SW 1271 (cell line): ENCODE results near the gene RAE1.

ENCODE experiments used
- DNase-seq, 2 experiments: peaks; one replicate each; lab custom pipeline; 2025; lab: John Stamatoyannopoulos, UW

The RAE1 gene, protein sequence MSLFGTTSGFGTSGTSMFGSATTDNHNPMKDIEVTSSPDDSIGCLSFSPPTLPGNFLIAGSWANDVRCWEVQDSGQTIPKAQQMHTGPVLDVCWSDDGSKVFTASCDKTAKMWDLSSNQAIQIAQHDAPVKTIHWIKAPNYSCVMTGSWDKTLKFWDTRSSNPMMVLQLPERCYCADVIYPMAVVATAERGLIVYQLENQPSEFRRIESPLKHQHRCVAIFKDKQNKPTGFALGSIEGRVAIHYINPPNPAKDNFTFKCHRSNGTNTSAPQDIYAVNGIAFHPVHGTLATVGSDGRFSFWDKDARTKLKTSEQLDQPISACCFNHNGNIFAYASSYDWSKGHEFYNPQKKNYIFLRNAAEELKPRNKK

DNA sequence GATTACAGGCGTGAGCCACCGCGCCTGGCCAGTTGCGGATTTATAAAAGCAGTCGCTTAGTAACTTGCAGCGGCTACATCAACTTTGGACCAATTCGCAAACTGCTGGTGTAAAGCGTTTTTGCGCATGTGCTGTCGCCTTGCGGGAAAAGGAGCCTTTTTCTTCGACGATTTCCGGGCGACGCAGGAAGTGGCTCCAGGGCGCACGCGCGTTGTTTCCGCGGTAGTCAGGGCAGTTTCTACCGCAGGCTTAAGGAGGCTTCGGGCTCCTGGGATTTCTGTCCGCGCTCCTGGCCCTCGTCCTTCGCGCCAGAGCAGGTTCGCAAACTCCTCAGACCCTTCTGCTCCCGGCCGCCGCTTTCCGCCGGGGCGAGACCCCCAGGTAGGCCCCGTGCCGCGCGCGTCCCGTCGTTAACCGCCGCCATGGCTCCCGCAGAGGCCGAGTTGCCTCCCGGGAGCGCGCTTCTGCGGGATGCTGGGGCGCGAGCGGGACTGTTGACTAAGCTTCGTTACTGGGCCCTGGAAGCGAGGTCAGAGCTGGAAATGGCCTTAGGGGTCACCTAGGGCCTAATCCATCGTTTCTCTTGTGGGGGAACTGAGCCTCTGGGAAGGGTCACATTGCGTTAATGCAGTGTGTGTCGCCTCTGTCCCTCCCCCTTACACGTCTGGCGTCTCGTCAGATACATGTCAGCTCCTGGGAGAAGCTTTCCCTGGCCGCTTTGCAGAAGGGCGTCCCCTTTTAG lies at the start of gene RAE1:
Gene RAE1 (plus strand): TSS at position 214 of the 742 bp plus-strand sequence. CDS start 2,784 bp downstream, outside the sequence.
- peak; percentile 84 to 92 for DNase-seq

DNA sequence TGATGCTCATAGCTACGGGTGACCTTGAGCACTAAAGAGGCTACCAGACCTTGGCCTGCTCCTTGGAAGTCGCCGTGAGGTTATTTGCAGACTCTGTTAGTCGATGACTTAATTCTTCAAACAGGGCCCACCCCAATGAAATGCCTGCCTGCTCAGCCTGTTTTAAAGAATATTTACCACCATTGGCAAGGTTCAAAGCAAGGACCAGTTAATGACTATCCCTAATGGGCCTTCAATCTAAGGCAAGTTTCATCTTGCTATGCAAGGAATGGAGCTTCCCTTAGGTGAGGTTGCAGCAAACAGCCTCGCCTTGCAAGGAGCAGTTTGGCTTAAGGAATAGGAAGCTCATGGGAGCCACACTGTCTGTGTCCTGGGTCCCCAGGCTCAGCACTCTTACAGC lies 44.3 kb upstream of the RAE1 start:
- DNase-seq: no peak

DNA sequence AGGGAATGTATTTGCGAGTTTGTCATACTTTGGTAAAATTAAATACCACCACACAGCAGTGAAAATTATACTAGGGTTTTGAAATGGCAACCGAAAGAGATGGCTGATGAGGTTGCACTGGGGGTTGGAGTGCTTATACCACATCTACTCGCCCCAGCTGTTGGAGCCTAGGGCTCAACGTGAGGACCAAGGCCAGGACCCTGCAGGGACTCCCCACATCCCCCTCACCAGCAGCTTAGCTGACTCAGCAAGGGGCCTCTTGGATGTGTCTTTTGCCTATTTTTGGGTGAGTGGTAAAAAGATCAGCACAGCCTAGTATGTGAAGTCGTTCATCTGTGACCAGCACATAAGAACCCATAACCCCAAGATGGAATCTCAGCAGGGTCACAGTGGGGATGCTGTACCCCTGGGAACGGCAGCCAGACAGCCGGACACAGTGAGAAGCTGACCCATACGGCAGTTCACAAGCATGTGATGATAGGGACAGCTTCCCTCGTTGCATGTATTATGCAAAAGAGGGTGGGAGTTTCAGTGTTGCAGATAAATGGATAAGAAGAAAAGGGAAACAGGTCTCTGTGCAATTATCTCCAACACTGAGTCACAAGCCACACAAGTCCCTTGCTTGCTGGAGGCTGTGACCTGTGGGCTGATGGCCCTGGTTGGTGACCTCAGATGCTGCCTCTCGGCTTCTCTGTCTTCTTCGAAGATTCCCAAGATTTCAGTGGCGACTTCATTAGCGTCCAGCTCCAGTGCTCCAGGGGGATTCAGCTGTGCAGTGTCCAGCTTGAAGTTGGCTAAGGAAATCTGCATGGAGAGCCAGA lies 42.4 kb upstream of the RAE1 start:
- no peak for DNase-seq

DNA sequence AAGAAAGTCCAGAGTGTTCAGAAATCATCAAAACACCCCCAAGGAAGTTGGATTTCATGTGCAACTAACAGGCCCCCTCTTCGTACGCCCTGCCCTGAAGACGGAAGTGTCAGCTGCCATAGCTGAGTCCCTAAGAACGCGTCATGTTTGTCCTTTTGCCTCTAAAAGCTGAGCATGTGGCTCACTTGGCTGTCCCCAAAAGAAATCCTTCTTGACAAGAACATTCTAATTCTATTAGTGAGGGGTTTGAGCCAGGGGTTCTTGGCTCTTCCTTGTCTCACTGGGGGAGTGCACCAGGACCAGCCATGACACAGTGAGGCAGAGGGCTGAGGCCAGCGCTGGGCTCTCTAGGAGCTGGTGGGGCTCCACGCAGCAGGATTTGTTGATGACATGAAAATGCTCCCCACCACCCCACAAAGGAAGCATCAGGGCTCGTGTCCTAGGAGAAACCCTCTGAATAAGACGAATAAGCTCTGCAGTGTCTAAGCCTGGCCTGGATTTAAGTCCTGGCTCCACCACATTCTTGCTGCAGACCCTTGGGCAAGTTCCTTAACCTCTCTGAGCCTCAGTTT lies 41.4 kb upstream of the RAE1 start:
- no peak for DNase-seq

DNA sequence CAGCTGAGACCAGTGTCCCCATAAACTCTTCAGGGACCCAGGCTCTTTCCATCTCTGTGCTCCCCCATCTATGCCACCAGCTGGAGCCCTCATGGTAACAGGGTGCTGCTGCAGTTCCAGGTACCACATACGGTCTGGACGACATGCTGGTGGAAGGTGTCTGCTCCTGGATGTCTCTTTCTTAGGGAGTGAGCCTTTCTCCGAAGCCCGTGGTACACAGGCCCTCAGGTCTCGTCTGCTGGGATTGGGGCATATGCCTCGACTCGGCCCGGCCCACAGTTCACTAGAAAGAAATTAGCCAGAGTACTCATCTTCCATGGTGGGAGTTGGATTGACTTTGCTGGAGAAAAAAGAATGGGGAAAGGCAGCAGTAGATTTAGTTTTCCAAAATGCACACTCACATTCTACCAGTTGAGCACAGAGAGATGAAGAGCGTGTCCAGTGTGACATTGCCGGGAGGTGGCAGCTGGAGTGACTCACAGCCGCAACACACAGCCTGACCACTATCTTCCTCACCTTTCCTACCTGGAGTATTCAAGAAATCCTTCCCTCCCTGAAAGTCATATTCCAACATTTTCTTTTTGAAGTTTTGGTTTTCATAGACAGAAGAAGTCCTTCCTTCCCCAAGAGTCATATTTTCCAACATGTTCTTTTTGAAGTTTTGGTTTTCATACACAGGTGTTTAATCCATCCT lies 40.1 kb upstream of the RAE1 start:
- DNase-seq: no peak

DNA sequence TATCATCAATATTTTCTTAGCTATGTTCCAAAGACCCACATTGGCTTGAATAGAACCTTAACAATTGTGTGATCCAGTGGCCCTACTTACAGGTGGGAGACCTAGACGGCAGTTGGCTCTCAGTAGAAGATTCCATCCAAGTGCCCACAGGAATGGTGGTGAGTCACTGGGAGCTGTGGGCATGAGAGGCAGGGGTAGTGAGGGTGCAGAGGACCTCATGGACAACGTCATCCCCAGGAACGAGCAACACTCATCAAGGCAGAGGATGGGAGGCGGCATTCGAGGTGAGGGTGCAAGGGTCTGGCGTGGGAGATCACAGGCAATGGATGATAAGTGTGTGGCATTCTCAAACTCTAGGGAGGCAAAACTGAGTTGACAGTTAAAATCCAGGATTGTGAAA lies 38.9 kb upstream of the RAE1 start:
- no peak for DNase-seq

DNA sequence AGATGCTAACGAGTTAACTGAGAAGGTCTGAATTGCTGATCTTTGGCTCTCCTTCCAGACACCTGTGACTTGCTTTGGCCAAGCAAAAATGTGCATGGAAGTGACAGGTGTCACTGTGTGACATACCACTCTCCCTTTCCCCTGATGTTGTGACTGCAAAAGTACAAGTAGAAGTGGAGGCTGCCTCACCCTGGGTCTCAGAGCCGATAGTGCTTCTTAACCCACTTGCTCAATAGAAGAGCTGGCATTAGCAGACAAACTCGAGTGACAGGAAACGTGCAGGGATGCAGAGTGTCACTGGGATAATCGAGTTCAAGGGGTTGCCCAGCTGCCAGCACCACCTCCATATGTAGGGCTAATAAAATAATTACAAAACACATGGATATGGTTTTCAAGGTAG lies 37.8 kb upstream of the RAE1 start:
- no peak for DNase-seq

DNA sequence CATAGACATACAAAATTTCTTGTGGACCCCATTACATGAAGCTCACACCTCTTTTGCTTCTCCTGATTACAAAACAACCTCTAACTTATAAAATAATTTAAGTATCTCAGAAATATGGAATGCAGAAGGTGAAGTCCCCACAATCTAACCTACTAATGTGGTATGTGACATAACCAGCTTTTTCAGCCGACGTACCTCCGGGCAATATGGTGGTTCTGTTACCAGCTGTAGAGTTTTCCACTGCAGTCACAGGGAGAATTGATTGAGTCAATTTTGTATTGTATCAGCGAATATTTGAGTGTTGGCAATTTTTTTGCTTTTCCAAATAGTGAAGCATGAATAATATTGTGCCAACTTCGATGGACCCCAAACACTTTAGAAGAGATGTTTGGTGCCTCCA lies 37.1 kb upstream of the RAE1 start:
- DNase-seq: no peak

DNA sequence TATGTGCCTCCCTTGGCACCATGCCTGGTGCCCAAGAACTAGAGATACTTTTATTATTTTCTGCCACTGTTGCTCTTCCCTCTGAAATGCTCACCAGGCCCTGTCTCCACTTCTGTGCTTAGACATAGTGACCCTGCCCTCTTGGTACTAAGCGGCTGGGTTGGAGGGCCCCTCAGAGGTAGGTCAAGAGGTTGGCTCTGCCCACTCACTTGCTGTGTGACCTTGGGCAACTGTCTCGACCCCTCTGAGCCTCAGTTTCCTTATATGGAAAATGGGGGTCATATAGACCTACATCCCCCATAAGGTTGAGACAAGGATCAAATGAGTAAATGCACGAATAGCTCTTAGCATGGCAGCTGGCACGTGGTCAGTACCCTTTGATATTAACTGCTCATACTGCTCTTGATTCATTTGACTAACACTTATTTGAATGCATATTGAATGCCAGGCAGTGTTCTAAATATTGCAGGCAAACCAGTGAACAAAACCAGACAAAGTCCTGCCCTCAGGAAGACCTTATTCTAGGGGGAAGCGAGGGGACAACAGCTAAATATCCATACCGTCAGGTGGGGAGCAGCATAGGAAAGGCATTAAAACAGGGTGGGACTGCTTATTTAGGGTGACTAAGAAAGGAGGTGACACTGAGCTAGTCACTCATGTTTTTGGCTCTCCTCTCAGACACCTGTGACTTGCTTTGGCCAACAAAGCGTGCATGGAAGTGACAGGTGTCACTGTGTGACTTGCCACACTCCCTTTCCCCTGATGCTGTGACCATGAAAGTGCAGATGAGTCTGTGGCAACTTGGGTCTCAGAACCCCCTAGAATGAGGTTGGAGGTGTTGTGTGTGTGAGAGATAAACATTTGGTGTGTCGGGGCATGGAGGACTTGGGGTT lies 35.7 kb upstream of the RAE1 start:
- DNase-seq: no peak

DNA sequence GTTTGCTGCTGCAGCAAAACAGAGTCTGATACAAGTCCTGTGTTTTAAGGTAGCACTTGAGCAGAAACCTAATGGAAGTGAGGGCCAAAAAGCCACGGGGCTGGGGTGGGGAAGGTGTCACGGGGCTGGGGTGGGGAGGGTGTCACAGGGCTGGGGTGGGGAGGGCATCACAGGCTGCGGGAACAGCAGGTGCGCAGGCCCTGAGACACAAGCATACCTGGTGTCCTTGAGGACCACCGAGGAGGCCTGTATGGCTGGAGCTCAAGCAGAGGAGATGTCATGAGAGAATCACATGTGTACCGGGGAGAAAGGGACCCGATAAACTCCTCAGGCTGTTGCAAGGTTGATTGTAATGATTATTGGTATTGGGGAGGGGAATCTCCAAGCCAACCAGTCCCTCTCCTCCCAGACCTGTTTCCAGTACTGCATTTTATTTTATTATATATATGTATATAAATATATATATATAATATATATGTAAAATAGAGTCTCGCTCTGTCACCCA lies 35.0 kb upstream of the RAE1 start:
- no peak for DNase-seq

DNA sequence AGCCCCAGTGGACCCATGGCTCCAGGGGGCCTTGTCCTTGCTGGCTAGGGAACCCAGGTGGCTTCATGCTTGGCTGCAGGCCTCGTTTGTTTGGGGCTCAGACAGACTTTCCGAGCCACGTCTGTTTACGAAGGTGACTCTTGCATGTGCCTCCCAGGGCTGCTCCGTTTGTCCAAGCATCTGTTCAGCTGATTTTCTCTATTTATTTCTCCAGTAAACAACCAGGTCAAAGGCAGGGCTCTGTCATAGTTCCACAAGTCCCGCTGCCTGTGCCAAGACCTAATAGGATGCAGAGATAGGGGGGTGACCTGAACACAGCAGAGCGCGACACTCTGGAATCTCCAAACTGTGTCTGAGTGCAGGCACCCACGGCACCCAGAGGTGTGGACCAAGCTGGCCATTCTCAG lies 34.3 kb upstream of the RAE1 start:
- no peak for DNase-seq

DNA sequence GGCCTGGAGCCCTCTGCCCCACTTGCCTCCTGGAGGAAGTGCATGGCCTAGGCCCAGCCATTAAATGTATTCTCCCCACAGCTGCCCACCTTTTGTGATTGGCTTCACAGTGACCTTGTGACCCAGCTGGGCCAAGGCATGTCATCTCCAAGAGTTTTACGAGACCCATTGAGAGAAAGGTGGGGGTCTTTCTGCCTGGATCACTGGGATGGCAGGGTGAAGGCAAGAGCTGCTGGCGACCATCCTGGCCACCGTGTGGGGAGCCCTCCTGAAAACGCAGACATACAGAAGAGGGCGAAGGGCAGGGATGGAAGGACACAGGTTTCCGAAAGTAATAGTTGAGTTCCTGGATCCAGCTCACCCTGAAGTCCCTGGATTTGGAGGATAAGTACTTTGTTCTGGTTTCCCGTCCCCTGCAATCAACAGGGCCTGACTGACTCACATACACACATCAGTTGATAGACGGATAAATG lies 33.7 kb upstream of the RAE1 start:
- no peak for DNase-seq

DNA sequence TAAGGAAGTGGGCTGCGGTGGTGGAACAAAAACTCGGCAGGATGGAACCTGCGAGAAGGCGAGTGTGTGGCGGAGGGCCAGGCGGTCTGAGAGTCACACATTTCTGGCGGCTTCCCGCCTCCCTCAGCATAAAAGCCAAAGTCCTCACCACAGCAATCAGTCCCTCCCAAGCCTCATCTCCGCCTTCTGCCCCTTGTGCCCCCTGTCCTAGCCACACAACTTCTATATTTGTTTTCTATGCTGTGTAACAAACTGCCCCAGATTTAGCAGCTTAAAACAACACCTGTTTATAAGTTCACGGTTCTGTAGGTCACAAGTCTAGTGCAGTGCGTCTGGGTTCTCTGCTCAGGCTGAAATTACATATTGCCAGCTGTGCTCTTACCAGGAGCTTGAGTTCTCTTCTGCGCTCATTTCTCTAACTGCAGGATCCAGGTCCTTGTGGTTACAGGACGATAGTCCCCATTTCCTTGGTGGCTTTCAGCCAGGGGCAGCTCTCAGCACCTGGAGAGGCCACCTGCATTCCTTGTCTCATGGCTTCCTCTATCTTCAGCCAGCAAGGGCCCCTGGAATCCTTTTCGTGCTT lies 33.2 kb upstream of the RAE1 start:
- DNase-seq: no peak

DNA sequence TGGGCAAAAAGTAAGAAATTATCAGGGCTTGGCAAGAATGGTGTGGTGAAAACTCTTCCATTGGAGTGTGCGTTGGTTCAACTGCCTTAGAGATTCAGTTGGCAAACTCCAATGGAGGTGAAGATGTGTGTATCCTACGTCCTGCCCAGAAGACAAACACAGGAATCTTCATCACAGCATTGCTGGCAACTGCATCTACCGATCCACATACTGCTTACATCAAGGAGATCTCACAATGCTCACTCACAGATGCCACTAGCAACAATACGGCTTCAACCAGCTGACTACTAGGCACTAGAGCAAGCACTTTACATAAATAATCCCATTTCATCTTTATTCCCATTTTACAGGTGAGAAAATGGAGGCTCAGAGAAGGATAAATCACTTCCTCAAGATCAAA lies 31.5 kb upstream of the RAE1 start:
- DNase-seq: no peak

DNA sequence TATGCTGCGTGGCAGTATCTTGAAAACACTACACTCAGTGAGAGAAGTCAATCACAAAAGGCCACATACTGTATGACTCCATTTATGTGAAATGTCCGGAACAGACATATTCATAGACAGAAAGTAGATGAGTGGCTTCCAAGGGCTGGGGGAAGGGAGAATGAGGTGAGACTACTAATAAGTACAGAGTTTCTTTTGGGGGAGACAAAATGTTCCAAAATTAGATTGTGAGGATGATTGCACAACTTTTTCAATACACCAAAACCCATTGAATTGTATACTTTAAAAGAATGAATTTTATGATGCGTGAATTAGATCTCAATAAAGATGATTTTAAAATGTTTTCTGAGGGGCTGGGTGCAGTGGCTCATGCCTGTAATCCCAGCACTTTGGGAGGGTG lies 30.7 kb upstream of the RAE1 start:
- DNase-seq: no peak

DNA sequence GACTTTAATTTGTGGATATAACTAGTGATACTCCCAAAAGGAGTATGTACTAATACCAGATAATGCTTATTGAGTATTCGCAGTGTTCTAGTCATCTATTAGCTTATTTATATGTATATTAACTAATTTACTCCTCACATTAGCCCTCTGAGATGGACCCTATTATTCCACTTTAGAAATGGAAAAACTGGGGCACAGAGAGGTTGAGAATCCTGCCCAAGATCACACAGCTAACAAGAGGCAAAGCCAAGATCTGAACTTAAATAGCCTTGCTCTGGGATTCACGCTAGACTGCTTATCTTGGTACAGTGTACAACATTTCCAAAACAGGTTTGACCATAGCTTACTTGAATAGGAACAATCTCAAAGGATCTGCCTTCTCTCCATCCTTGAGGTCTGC lies 29.9 kb upstream of the RAE1 start:
- no peak for DNase-seq

DNA sequence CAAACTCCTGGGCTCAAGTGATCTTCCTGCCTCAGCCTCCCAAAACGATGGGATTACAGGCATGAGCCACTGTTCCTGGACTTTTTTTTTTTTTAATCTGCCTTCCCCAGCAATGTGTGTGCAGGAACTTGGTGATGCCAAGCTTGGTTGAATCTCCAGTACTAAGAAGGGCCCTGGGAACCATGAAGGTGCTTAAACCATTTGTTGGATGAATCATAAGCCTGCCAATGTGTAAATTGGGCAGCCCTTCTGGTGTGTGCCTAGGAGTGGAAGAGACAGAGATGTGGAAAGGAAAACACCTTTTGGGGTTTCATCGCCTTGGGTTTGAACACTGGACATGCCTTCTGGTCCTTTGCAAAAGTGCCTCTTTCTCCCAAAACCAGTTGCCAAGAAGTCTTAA lies 28.6 kb upstream of the RAE1 start:
- DNase-seq: no peak

DNA sequence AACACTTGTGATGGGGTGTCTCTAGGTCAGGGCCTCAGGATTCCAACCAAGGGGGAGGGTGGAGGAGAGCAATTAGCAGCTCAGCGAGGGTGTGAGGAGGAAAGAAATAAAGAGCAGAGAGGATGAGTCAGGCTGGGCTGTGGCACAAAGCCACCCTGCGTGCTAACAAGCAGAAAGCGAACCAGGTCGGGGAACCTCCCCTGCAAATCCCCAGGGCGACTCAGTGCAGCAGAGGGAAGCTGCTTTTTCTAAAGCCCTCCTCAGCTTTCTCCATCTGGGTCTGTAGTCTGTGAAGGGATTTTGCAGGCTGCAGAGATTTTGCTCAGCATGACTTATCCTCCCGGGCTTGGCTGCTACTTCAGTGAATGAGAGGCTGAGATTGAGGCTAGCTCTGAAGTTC lies 28.0 kb upstream of the RAE1 start:
- no peak for DNase-seq

DNA sequence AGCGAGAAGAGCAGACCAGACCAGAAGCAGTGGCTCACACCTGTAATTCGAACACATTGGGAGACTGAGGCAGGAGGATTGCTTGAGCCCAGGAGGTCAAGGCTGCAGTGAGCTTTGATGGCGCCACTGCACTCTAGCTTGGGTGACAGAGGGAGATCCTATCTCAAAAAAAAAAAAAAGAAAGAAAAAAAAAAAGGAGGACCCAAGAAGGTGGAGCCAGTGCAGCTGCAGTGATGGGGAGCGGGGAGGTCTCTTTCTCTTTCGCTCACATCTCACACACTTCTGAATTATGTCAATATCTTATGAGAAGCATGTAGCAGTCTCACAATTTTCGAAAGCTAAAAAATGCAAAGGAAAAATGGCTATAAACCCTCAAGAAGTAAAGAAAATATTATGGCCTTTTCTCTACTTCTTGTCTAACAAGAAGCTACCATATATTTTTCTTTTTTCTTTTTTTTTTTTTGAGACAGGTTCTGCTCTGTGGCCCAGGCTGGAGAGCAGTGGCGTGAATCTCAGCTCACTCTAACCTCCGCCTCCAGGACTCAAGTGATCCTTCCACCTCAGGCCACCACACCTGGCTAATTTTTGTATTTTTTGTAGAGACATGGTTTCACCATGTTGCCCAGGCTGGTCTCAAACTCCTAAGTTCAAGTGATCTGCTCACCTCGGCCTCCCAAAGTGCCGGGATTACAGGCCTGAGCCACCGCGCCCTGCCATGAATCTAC lies 25.3 kb upstream of the RAE1 start:
- no peak for DNase-seq
